Activated gamma-delta T cell (primary cell): ENCODE measurements around the gene LRTM2.

Experiments used
- DNase-seq: peaks from one replicate; lab custom pipeline; 2025; lab: John Stamatoyannopoulos, UW

The LRTM2 gene

DNA sequence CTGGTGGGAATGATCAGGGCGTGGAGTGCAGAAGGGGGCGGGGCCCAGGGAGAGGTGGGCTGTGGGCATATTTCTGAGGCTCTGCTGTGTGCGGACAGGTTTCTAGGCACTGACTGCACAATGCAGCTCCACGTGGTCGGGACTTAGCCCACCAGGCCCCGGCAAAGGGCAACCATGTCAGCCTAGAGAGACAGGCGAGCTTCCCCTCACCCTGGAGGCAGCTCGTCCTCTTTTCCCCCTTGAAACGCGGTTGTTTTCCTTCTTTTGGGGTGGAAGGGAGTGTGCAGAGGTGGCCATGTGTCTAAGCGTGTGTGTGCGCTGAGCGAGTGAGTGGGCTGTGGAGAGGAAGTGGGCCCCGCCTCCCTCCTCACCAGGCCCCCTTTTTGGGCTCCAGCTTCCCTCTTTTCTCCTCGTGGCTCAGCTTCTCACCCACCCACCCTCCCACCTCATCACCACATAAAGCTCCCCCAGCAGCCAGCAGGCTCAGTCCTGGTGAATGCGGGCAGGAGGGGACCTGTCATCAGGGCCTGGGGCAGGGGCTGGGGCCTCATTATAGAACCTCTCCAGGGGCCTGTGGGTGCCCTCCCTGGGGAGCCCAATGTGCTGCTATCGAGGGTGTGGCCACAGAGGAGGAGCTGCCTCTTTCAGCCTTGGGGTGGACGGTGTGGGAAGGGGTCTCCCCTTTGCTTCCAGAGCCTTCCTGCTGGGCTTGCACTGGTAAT lies 22.0 kb downstream of the LRTM2 start:
- no peak for DNase-seq

DNA sequence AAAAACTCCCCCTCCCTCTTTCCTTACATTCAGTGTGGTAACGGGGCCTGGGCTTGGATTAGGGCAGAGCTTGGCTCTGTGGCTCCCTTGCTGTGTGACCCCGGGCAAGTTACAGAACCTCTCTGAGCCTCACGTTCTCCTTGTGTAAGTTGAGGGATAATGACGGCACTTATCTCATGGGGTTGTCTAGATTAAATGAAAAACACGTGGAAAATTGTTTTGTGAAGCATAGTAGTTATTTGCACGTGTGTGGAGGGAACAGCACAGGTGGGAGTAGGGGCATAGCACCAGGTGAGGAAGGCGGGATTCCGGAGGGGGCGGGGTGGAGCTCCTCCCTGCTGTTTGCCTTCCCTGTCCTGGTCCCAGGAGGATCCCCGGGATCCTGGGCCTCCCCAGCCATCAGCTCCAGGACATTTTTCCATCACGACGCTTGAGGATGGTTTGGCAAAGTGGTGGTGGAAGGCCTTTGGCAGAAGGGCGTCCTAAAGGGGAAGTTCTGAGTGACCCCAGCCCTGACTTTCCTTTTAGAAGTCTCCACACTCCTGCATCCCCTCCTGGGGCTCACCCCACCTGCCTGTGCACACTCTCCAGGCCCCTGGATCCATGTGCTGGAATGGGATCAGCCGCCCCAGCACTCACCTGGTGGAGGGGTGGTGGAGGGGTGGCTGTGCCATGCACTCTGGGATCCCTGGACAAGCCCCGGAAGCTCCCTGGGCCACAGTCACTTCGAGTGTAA lies 22.7 kb downstream of the LRTM2 start:
- no peak for DNase-seq

DNA sequence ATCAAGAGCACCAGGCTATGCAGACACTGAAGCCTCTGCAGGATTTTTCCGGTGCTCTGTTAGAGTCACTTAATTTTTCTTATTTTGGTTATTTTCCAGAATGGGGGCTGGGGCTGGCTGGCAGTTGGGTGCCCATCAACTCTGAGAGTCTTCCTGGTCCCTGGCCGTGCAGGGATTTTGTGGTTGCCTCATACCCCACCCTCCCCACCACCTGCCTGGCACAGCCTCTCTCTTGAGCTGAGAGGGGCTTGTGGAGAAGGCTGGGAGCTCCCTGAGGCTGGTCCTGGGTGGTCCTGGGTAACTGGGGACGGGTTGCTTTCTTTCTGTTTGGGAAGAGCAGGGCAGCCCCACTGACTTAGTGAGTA lies 23.3 kb downstream of the LRTM2 start:
- no peak for DNase-seq

DNA sequence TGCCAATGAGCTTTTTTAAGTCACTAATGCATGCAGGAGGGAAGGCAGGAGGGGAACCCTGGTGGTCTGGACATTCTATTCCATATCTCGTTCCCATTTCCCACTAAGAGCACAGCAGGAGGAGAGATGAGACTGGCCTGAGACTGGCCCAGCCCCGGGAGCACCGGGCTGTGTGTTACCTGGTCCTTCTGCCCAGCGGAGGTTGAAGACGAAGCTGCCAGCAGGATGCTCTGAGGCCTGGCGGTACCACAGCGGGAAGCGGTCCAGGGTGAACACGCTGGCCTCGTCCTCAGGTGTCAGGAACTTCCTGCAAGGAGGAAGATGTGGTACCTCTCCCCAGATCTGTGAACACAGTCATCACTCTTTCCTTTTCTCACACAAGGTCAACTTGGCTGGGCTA lies 23.9 kb downstream of the LRTM2 start:
- no peak for DNase-seq

DNA sequence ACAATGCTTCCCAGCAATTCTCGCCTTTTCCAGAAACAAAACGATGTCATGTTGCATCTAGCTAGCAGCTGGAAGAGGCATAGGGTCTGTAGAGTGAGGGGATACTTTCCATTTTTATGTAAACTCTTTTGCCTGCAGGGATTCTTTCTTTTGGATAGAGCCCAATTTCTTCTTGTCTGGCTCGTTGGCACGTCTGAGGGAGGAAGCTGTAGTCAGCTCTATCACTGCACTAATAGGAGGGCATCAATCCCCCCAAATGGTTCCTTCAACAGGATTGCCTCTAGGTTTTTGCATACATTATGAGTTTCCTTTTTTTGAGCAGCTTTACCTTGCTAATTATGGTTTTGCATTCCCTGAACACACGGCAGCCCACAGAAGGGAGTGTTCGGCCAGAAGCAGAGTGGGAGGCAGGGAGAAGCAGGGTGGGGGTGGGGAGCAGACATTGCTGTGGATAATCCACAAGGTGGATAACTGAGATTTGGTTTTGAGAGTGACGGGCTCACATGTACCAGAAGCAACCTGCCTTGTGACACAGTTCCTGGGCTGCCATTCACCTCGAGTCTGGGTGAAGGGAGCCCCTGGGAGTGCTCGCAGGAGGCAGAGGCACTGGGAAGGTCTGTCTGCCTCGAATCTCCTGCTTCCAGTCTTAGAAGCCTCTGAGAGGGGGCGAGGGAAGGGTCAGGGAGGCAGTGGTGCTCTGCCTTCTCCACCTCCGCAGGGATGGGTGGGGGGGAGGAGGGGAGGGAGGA lies 24.5 kb downstream of the LRTM2 start:
- DNase-seq = no peak

DNA sequence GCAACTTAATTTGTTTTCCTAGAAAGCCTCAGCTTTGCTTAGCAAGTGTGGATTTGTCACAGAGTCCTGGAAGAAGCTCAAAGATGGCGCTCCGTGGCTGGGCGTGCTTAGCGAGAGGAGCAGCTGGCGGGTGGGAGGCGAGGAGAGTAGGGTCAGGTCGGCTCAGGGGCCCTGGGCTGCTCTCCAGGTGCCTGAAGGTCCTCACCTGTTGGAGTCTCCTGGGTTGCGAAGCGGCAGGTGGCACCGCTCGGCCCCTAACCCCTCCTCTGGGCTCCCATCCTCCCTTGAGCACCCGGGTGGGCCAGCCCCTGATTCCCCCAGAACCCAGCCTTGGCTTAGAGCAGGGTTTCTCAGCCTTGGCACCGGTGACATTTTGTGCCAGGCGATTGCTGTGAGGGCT lies 25.1 kb downstream of the LRTM2 start:
- no peak for DNase-seq

DNA sequence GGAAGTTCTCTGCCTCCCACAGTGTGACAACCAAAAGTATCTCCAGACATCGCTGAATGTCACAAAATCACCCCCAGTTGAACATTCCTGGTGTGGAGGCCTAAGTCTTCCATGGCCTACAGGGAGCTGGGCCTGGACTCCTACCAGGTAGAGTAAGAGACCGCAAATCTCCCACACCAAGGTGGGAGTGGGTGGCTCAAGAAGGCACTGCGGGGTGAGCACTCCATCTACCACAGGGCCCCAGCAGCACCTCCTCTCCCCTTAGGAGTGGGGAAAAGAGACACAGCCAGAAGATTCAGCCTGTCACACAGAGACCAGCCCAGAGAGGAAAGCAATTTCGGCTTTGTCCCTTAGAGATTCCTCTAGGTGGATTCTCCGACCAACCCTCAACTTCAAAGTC lies 25.5 kb downstream of the LRTM2 start:
- DNase-seq = no peak

DNA sequence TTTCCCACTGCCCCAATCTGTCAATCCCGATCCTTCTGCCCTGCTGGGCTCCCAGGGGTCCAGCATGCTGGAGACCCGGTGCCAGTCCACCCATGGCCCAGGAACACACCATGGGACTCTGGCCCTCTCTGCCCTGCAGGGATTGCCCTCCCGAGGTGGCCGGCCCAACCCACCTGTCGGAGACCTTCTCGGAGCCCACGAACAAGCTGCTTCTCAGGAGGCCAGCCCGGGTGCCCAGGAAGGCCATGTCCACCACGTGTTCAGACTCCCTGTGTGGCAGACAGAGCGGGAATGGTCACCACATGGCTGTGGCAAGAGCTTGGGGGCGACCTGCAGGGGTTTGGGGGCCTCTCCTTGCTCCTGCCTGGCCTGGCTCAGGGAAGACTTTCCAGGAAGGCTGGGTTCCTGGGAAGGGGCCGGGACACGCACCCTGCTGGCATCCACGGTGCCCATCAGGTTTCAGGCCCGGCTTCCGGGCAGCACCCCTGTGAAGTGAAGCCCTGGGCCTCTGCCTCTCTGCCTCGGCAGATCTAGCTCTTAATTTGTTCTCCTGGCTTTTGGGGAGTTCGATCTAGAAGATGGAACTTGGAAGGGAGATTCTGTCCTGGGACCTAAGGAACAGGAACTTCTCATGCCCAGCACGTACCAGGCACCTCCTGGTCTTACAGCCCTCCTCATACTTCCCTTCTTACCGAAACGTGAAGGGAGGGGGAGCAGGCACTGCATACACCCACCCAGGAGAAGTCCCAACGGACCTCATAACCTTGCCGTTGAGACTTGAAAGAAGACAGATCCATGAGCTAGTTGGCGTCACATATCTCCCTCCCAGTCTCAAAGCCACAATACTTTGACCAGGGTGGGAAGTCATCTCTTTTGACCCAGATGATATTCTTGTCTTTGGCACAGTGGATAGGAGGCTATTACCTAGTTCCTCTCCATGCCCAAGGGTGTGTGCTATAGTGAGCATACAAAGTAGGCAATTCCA lies 26.3 kb downstream of the LRTM2 start:
- DNase-seq = no peak

DNA sequence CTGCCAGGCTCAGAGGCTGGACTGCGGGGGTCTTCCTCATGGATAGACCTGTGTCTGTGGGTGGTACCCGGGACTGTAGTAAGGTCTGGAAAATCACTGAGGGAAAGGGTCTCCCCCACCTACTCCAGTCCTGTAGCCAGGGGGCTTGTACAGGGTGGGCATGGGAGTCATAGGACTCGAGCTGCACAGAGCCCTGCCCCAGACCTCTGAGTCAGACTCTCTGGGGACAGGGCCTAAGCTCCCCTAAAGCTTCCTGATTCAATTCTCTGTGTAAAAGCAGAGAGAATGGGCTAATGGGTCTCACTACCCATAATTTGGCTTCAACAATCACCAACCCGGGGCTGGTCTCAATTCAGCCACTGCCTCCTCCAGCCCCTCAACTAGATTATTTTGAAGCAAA lies 27.0 kb downstream of the LRTM2 start:
- DNase-seq = no peak

DNA sequence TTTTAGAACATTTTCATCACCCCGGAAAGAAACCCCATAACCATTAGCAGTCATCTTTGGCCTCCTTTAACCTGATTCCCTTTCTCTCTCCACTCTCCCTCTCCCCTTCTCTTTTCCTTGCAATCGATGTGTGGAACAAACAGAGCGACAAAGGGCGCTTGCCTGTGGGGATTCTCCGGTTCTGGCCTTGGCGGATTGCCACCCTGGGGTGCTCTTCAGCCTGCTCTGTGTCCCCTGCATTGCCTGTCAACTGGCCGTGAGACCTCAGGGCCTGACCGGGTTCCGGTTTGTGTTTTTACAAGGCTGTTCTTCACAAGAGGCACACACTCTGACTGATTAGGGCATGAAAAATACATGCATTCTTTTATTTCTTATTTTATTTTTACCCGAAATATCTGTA lies 27.8 kb downstream of the LRTM2 start:
- no peak for DNase-seq

DNA sequence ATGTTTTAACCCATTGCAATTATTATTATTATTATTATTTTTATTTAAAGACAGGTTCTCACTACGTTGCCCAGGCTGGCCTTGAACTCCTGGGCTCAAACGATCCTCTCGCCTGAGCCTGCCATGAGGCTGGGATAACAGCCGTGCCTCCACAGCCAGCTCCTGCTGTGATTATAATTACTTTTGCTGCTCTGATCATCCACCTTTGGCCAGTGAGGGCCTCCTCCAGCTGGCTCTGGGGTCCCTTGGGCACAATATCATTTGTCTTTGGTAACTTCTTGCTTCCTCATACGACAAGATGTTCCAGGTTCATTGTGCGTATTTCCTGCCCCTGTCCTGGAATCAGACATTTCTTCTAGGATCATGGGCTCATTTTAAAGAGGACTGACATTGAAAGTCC lies 28.4 kb downstream of the LRTM2 start:
- no peak for DNase-seq

DNA sequence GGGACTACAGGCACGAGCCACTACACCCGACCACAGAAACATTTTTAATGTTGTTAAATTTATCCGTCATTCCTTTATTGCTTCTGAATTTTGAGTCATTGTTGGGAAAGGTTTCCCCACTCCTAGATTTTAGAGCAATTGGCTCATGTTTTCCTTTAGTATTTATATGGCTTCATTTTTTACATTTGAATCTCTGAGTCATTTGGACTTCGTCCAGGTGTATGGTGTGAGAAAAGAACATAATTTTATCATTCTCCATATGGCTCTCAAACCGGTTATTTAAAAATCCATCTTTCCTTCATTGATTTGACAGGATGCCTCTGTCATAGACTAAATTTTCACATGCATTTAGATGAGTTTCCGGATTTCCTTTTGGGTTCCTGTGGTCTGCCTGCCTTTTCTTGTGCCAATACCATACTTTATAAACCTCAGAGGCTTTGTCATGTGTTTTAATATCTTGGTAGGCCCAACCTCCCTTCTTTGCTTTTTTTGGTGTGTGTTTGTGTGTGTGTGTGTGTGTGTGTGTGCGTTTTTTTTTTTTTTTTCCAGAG lies 30.9 kb downstream of the LRTM2 start:
- DNase-seq = no peak

DNA sequence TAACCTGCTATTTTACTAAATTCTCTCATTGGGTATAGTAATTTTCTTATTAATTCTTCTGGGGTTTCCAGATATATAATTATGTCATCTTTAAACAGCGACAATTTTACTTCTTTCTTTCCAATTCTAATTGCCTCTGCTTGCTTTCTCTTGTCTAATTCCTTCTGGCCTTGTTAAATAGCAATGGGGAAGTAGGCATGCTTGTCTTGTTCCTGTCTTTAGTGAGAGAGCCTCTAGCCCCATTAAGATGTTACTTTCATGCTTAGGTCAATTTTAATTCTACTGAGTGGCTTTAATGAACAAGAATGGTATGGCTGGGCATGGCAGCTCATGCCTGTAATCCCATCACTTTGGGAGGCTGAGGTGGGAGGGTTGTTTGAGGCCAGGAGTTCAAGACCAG lies 31.7 kb downstream of the LRTM2 start:
- DNase-seq = no peak

DNA sequence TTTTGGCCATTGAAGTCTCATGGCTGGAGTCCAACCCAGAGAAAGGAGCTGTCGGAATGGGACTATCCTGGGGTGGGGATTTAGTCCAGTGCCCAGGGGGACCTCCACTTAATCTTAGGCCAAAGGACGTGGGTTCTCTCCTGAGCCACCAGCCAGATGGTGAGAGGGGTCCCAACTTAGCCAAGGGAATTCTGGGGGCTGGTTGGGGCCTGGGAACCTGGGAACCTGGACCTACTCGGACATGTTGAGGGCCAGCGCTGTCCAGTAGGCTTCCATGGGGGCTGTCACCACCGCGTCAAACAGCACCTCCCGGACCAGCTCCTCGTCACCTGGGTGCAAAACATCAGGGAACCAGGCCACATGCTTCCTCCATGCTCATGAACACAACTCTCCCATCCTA lies 33.4 kb downstream of the LRTM2 start:
- DNase-seq = no peak

DNA sequence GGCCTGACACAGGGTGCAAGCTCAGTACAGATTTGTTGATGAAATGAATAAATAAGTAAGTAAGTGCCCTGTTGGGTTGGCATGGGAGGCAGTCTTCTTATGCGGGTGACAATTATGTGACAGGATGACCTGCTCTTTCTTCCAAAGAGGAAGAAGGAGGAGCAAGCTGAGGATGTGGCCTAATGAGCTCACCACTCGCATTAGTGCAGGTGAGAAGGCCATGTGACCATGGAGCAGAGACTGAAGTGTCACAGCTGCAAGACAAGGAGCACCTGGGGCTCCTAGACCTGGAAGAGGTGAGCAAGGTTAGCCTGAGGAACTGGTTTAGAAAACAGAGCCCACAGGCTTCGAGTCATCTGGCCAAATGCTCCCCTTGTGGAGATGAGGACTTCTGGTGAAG lies 34.9 kb downstream of the LRTM2 start:
- no peak for DNase-seq

DNA sequence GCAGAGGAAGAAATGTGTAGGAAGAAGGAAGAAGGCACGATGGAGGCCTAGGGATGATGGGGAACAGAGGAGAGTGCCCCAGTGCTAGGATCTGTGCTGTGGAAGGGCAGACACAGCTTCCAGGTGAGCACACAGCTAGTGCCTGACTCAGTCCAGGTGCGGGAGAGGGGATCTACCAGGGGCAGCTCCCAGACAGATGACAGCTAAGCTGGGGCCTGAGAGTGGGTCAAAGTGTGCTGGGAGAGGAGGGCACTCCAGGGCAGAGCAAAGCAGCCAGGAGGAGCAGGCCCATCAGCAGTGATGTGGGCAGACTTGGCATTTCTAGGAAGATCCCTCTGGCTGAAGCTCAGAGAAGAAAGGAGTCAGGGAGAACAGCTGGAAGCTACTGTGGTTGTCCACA lies 36.7 kb downstream of the LRTM2 start:
- no peak for DNase-seq

DNA sequence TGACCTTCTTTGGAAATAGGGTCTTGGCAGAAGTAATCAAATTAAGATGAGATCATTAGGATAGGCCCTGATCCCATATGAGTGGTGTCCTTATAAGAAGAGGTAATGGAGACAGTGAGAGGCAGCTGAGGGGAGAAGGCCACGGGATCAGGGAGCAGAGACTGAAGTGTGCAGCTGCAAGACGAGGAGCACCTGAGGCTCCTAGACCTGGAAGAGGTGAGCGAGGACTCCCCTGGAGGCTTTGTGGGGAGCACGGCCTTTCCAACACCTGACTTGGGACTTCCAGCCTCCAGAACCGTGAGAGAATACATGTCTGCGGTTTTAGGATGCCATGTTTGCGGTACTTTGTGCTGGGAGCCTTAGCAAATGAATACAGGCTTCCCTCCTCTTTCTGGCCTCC lies 37.5 kb downstream of the LRTM2 start:
- no peak for DNase-seq

DNA sequence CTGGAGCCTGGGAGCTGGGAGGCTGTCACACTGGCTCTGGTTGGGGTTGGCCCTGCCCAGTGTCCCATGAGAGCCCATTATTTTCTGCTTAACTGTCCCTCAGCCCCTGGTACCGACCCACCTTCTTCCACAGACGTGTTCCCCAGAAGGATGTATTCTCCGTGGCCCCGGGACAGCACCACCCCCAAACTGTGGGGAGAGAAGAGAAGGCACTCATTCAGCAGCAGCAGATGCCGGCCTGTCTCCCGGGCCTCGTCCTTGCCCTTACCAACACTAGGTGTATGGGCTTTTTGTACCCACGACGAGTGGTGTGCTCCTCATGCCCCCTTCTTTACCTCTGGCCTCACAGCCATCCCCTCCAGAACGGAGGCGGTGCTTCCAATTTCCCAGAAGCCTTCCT lies 38.1 kb downstream of the LRTM2 start:
- DNase-seq = no peak

DNA sequence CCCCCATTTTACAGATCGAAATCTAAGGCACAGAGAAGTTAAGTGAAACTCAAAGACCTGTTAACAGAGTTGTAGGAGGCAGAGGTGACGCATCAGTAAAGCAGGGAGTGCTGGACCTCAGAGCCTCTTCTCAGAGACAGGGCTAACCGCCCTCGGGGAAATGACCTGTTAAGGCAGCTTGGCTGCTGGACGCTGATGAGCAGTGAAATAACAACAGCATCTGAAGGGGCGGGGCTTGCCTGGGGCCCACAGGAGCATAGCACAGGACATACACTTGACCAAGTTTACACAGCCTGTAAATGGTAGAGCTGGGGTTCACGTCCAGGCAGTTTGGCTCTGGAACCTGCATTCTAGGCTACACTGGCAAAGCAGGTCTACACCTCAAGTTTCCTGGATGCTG lies 39.3 kb downstream of the LRTM2 start:
- no peak for DNase-seq

DNA sequence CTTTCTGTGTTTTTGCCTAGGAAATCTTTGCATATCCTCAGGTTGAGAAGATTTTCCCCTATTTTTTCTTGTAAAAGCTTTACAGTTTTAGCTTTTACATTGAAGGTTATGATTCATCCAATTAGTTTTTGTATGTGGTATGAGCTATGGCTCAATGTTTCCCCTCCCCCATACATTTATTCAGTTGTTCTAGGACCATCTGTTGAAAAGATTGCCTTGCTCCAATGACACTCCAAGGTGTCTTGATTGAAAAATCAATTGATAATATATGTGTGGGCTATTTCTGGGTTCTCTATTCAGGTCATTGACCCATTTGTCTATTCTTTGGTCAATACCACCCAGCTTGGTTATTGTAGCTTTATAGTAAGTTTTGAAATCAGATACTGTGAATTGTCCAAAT lies 42.6 kb downstream of the LRTM2 start:
- no peak for DNase-seq

DNA sequence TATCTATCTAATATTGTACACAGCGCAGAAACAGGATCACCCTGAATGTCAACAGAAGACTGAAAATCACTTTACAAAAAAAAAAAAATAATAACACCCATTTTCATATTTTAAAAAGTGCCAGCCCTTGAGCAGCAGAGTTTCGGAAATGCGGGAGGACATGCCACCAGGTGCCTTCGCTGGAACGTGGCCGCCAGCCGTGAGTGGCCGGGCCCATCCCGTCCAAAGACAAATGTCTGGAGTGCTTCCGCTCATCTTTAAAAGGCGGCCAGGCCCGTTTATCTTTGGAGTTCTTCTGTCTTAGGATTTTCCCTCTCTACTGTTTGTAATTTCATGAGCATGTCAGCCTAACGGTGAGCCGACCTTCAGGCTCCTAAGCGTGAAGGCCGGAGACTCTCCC lies 43.5 kb downstream of the LRTM2 start:
- DNase-seq = no peak

DNA sequence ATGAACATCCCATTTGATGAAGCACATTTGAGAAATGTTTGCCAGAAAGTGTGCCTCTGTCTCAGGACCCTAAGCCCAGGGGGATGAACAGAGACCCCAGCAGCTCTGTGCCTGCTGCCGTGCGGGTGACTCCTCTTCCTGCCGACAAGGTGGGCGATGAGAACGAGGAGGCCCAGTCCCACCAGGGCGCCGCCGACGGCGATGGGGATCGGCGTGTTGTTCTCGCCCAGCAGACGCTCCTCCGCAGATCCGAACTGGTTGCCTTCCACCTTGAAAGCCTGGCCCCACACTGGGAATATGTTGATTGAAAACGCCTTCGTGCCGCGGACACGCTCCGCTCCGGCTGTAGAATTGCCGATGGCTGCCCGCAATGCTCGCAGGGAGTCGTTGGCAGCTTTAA lies 44.1 kb downstream of the LRTM2 start:
- DNase-seq = no peak
